ENCODE results near the gene ZNF664.

ZNF664 gene

GRCh38 chr12:124011435-124012115 lies 38.6 kb downstream of the ZNF664 start:
- no peak for DNase-seq

- no peak for DNase-seq
Observed at GRCh38 chr12:124013073-124013472, 40.1 kb downstream of the ZNF664 start.

GRCh38 chr12:124015494-124016461 lies 42.8 kb downstream of the ZNF664 start:
- no peak for DNase-seq

- DNase-seq, result no peak
Observed at GRCh38 chr12:124017064-124017463, 44.0 kb downstream of the ZNF664 start.

GRCh38 chr12:124018539-124018938 lies 45.5 kb downstream of the ZNF664 start:
- DNase-seq, result no peak

GRCh38 chr12:124019115-124019514 lies 46.1 kb downstream of the ZNF664 start:
- no peak for DNase-seq

GRCh38 chr12:124020514-124020949 lies 47.5 kb downstream of the ZNF664 start:
- DNase-seq, result no peak

GRCh38 chr12:124021007-124021406 lies 48.0 kb downstream of the ZNF664 start:
- DNase-seq, result no peak

GRCh38 chr12:124022161-124022560 lies 49.1 kb downstream of the ZNF664 start:
- no peak for DNase-seq

- DNase-seq, result no peak
Observed at GRCh38 chr12:124024263-124024678, 51.3 kb downstream of the ZNF664 start.

- DNase-seq, result no peak
Observed at GRCh38 chr12:124024776-124025175, 51.8 kb downstream of the ZNF664 start.

GRCh38 chr12:124025661-124026060 lies 52.6 kb downstream of the ZNF664 start:
- DNase-seq, result no peak

GRCh38 chr12:124026755-124027745 lies 54.0 kb downstream of the ZNF664 start:
- DNase-seq, result no peak

GRCh38 chr12:124027753-124028554 lies 54.9 kb downstream of the ZNF664 start:
- no peak for DNase-seq

GRCh38 chr12:124028555-124028925 lies 55.5 kb downstream of the ZNF664 start:
- DNase-seq, result no peak

GRCh38 chr12:124030008-124030407 lies 57.0 kb downstream of the ZNF664 start:
- no peak for DNase-seq

GRCh38 chr12:124030510-124030909 lies 57.5 kb downstream of the ZNF664 start:
- no peak for DNase-seq

- DNase-seq, result no peak
Observed at GRCh38 chr12:124031058-124031457, 58.0 kb downstream of the ZNF664 start.

GRCh38 chr12:124032265-124032886 lies 59.4 kb downstream of the ZNF664 start:
- DNase-seq, result peak; percentile 60

GRCh38 chr12:124033859-124034258 lies 60.8 kb downstream of the ZNF664 start:
- DNase-seq, result no peak

GRCh38 chr12:124034297-124034696 lies 61.3 kb downstream of the ZNF664 start:
- no peak for DNase-seq

Measured in femur (tissue), 1 donor.